ENCODE results near the gene AMH. TPM values are rescaled to one million over a fixed set of nuclear protein-coding genes. Genes with fewer than 3 reads are reported as not detected.

AMH gene
- total and polyA plus RNA-seq, 2 of the 13 experiments (the other 11 are each of a cell fraction or from before 2014, with no cell fraction given), result 0.03 to 0.18 TPM

DNA sequence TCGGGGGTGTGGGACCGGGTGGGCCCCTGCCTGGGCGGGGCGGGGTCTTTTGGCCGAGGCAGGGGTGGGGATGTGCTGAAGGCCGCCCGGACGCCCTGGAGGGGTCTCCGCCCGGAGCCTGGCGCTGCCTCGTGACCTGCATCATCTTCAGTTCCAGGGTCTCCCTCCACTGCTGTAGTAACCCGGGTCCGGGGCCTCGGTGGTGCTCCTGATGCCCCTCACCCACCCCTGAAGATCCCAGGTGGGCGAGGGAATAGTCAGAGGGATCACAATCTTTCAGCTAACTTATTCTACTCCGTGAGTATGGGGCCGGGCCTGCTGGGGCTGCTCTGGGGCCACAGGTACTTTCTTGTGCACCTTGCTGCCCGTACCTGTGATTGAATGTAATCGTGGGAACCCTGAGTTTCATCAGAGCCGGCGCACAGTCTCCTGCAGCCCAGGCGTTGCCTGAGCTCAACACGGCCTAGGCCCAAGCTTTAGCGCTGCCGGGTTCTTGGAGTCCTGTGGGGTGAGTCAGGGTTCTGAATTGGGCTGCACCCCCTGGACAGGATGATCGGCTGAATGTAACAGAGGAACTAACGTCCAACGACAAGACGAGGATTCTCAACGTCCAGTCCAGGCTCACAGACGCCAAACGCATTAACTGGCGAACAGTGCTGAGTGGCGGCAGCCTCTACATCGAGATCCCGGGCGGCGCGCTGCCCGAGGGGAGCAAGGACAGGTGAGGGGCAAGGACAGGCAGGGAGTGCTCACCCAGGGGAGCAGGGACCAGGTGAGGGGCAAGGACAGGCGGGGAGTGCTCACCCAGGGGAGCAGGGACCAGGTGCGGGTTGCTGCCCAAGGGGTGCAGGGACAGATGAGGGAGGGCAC lies 22.3 kb downstream of the AMH start (continued):
- peak; percentile 51; the same call in 1 of the 2 replicates for TF ChIP-seq RBFOX2 (IDR thresholded peaks at IDR 0.05; ENCODE audit: low read depth, low read length)
- no peak for TF ChIP-seq BCL6 (CRISPR knock-in tag; IDR thresholded peaks at IDR 0.05)
- TF ChIP-seq SRY (CRISPR knock-in tag; IDR thresholded peaks at IDR 0.05), result 0 out of 2 replicates have a peak, but pooled peaks have one; percentile 20
- no peak for TF ChIP-seq HNF4G (IDR thresholded peaks at IDR 0.05; ENCODE audit: borderline replicate concordance, low read depth, low read length)
- no peak for TF ChIP-seq HNF4G (CRISPR knock-in tag; IDR thresholded peaks at IDR 0.05; ENCODE audit: borderline replicate concordance, low read depth)
- TF ChIP-seq ZNF431 (CRISPR knock-in tag; IDR thresholded peaks at IDR 0.05; ENCODE audit: borderline replicate concordance, low read depth), result no peak
- TF ChIP-seq NR2F2 (IDR thresholded peaks at IDR 0.05; ENCODE audit: borderline replicate concordance, low read depth), result no peak
- TF ChIP-seq, protein P1, sequence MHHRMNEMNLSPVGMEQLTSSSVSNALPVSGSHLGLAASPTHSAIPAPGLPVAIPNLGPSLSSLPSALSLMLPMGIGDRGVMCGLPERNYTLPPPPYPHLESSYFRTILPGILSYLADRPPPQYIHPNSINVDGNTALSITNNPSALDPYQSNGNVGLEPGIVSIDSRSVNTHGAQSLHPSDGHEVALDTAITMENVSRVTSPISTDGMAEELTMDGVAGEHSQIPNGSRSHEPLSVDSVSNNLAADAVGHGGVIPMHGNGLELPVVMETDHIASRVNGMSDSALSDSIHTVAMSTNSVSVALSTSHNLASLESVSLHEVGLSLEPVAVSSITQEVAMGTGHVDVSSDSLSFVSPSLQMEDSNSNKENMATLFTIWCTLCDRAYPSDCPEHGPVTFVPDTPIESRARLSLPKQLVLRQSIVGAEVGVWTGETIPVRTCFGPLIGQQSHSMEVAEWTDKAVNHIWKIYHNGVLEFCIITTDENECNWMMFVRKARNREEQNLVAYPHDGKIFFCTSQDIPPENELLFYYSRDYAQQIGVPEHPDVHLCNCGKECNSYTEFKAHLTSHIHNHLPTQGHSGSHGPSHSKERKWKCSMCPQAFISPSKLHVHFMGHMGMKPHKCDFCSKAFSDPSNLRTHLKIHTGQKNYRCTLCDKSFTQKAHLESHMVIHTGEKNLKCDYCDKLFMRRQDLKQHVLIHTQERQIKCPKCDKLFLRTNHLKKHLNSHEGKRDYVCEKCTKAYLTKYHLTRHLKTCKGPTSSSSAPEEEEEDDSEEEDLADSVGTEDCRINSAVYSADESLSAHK (CRISPR knock-in tag; IDR thresholded peaks at IDR 0.05; ENCODE audit: borderline replicate concordance), result no peak
- TF ChIP-seq, protein P2, sequence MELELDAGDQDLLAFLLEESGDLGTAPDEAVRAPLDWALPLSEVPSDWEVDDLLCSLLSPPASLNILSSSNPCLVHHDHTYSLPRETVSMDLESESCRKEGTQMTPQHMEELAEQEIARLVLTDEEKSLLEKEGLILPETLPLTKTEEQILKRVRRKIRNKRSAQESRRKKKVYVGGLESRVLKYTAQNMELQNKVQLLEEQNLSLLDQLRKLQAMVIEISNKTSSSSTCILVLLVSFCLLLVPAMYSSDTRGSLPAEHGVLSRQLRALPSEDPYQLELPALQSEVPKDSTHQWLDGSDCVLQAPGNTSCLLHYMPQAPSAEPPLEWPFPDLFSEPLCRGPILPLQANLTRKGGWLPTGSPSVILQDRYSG (CRISPR knock-in tag; IDR thresholded peaks at IDR 0.05), result no peak
- peak; percentile 82 for TF ChIP-seq ZBTB38 (CRISPR knock-in tag; IDR thresholded peaks at IDR 0.05)
- TF ChIP-seq, protein P3, sequence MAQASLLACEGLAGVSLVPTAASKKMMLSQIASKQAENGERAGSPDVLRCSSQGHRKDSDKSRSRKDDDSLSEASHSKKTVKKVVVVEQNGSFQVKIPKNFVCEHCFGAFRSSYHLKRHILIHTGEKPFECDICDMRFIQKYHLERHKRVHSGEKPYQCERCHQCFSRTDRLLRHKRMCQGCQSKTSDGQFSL (CRISPR knock-in tag; IDR thresholded peaks at IDR 0.05), result no peak
- TF ChIP-seq HOXA9 (CRISPR knock-in tag; IDR thresholded peaks at IDR 0.05; ENCODE audit: borderline replicate concordance), result no peak
- no peak for TF ChIP-seq ZBTB20 (CRISPR knock-in tag; IDR thresholded peaks at IDR 0.05; ENCODE audit: borderline replicate concordance, low read depth)
- TF ChIP-seq, protein P4, sequence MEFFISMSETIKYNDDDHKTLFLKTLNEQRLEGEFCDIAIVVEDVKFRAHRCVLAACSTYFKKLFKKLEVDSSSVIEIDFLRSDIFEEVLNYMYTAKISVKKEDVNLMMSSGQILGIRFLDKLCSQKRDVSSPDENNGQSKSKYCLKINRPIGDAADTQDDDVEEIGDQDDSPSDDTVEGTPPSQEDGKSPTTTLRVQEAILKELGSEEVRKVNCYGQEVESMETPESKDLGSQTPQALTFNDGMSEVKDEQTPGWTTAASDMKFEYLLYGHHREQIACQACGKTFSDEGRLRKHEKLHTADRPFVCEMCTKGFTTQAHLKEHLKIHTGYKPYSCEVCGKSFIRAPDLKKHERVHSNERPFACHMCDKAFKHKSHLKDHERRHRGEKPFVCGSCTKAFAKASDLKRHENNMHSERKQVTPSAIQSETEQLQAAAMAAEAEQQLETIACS (CRISPR knock-in tag; IDR thresholded peaks at IDR 0.05), result 0 out of 2 replicates have a peak, but pooled peaks have one; percentile 3
- peak; percentile 45; the same call in 1 of the 2 replicates for TF ChIP-seq AKAP8 (CRISPR knock-in tag; IDR thresholded peaks at IDR 0.05)
- TF ChIP-seq GTF2F1 (IDR thresholded peaks at IDR 0.05; ENCODE audit: low read length), result no peak
- peak; percentile 78 for TF ChIP-seq ZNF263 (CRISPR knock-in tag; IDR thresholded peaks at IDR 0.05)

Data from HepG2 (cell line).